Measurements from ENCODE around the gene UBE2C. TPM values are rescaled to one million over a fixed set of nuclear protein-coding genes. Genes with fewer than 3 reads are reported as not detected.

UBE2C gene
- total RNA-seq, 1 experiment from 2014 or later: 249 TPM

GRCh38 chr20:45848969-45849582, 36.6 kb downstream of the UBE2C start:
- no peak for DNase-seq (ENCODE audit: low spot score)
- POLR2A ChIA-PET (ENCODE audit: low non-redundant PET): interaction anchor here (0.6 to 0.7 kb wide), 2 partner anchors 9 to 234 kb away, joined by 3 to 5 read pairs; no protein-coding TSS in a partner anchor
- no peaks in the 10 kb centered on the region for H3K27me3 ChIP-seq (replicated peaks; ENCODE audit: insufficient read depth, low read depth, low read length, poor library complexity)
- H3K4me3 ChIP-seq (ENCODE audit: low read depth, low read length, poor library complexity, severe bottlenecking): no peak overlapping the region
- no TSS peak for BruUV-seq (replicated peaks)
- peaks cover 7% of the 10 kb centered on the region for H3K36me3 ChIP-seq (ENCODE audit: insufficient read depth, low read length, poor library complexity, severe bottlenecking)
- H3K4me1 ChIP-seq (ENCODE audit: insufficient read depth, low read length, poor library complexity, severe bottlenecking): no peaks in the 10 kb centered on the region
- CTCF ChIA-PET: no interaction called here
- intact Hi-C loops (cut with micrococcal nuclease; ENCODE audit: unreplicated experiment): no loop called here
- H3K27ac ChIP-seq (ENCODE audit: low read depth, low read length, poor library complexity, severe bottlenecking): no peak overlapping the region
- no peak for TF ChIP-seq EZH2 (IDR thresholded peaks at IDR 0.05; ENCODE audit: borderline replicate concordance, low read depth, low read length, poor library complexity, severe bottlenecking)
- TF ChIP-seq, protein P1, sequence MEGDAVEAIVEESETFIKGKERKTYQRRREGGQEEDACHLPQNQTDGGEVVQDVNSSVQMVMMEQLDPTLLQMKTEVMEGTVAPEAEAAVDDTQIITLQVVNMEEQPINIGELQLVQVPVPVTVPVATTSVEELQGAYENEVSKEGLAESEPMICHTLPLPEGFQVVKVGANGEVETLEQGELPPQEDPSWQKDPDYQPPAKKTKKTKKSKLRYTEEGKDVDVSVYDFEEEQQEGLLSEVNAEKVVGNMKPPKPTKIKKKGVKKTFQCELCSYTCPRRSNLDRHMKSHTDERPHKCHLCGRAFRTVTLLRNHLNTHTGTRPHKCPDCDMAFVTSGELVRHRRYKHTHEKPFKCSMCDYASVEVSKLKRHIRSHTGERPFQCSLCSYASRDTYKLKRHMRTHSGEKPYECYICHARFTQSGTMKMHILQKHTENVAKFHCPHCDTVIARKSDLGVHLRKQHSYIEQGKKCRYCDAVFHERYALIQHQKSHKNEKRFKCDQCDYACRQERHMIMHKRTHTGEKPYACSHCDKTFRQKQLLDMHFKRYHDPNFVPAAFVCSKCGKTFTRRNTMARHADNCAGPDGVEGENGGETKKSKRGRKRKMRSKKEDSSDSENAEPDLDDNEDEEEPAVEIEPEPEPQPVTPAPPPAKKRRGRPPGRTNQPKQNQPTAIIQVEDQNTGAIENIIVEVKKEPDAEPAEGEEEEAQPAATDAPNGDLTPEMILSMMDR (conservative IDR thresholded peaks at IDR 0.05; ENCODE audit: low read depth, low read length): no peak
- H3K9me3 ChIP-seq (ENCODE audit: low read depth, low read length, poor library complexity, severe bottlenecking): no peaks in the 10 kb centered on the region

- CTCF ChIA-PET: no interaction called here
- POLR2A ChIA-PET (ENCODE audit: low non-redundant PET): no interaction called here
Observed at GRCh38 chr20:45850238-45850637, 37.8 kb downstream of the UBE2C start.

DNA sequence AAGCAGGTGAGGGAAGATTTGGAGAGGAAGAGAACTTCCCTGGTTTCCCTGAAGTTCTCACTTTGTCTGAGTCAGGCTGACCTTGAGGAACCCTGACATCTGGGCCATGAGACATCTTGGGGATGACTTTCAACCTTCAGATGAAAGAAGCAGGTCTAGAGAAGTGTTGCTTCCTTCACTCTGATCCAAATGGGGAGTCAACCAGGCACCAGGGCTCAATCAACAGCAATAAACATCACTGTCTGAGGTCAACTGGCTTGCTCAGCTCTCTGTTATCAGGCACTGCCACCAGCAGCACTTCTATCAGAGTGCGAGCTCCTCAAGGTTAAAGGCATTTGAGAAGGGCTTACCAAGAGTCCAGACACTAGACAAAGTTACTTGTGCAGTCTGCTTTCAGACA, 38.5 kb downstream of the UBE2C start:
- H3K4me1 ChIP-seq (ENCODE audit: insufficient read depth, low read length, poor library complexity, severe bottlenecking): peaks cover under 1% of the 10 kb centered on the region
- no TSS peak for BruUV-seq (replicated peaks)
- no peak overlapping the region for H3K27ac ChIP-seq (ENCODE audit: low read depth, low read length, poor library complexity, severe bottlenecking)
- H3K27me3 ChIP-seq (replicated peaks; ENCODE audit: insufficient read depth, low read depth, low read length, poor library complexity): no peaks in the 10 kb centered on the region
- intact Hi-C loops (cut with micrococcal nuclease; ENCODE audit: unreplicated experiment): no loop called here
- no peak for DNase-seq (ENCODE audit: low spot score)
- ChIA-PET POLR2A (ENCODE audit: low non-redundant PET) (no interaction called here), CTCF (no interaction called here)
- no peak for TF ChIP-seq EZH2 (IDR thresholded peaks at IDR 0.05; ENCODE audit: borderline replicate concordance, low read depth, low read length, poor library complexity, severe bottlenecking)
- TF ChIP-seq, protein P1 (conservative IDR thresholded peaks at IDR 0.05; ENCODE audit: low read depth, low read length): no peak
- no peaks in the 10 kb centered on the region for H3K9me3 ChIP-seq (ENCODE audit: low read depth, low read length, poor library complexity, severe bottlenecking)
- peaks cover 6% of the 10 kb centered on the region for H3K36me3 ChIP-seq (ENCODE audit: insufficient read depth, low read length, poor library complexity, severe bottlenecking)
- no peak overlapping the region for H3K4me3 ChIP-seq (ENCODE audit: low read depth, low read length, poor library complexity, severe bottlenecking)

More at GRCh38 chr20:45850238-45850637, 37.8 kb downstream of the UBE2C start:
- intact Hi-C loops (cut with micrococcal nuclease; ENCODE audit: unreplicated experiment): no loop called here
- Histone ChIP-seq H3K27ac (ENCODE audit: low read depth, low read length, poor library complexity, severe bottlenecking) (no peak overlapping the region), H3K9me3 (ENCODE audit: low read depth, low read length, poor library complexity, severe bottlenecking) (no peaks in the 10 kb centered on the region), H3K4me3 (ENCODE audit: low read depth, low read length, poor library complexity, severe bottlenecking) (no peak overlapping the region), H3K27me3 (replicated peaks; ENCODE audit: insufficient read depth, low read depth, low read length, poor library complexity) (no peaks in the 10 kb centered on the region), H3K4me1 (ENCODE audit: insufficient read depth, low read length, poor library complexity, severe bottlenecking) (no peaks in the 10 kb centered on the region), H3K36me3 (ENCODE audit: insufficient read depth, low read length, poor library complexity, severe bottlenecking) (peaks cover 6% of the 10 kb centered on the region)
- BruUV-seq (replicated peaks): no TSS peak
- DNase-seq (ENCODE audit: low spot score): no peak
- no peak for TF ChIP-seq EZH2 (IDR thresholded peaks at IDR 0.05; ENCODE audit: borderline replicate concordance, low read depth, low read length, poor library complexity, severe bottlenecking)

DNA sequence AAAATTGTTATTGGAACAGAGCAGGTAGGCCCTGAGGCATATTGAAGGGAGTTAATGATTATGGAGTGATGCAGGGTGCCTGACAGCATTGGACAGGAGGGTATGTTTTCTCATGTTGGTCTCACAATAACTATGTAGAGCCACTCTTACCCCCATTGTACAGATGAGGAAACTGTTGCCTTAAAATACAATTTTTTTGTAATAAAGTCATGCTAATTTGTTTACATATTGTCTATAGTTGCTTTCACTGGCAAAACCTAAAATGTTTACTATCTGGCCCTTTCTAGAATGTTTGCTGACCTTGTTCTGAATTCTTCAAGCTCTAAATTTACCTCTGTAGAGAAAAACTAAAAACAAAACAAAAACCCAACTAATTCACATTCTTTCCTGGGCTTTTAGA, 39.1 kb downstream of the UBE2C start:
- CTCF ChIA-PET: no interaction called here
- TF ChIP-seq, protein P1 (conservative IDR thresholded peaks at IDR 0.05; ENCODE audit: low read depth, low read length): no peak
- no peak for TF ChIP-seq EZH2 (IDR thresholded peaks at IDR 0.05; ENCODE audit: borderline replicate concordance, low read depth, low read length, poor library complexity, severe bottlenecking)
- no peak for DNase-seq (ENCODE audit: low spot score)
- no peaks in the 10 kb centered on the region for H3K27me3 ChIP-seq (replicated peaks; ENCODE audit: insufficient read depth, low read depth, low read length, poor library complexity)
- H3K27ac ChIP-seq (ENCODE audit: low read depth, low read length, poor library complexity, severe bottlenecking): no peak overlapping the region
- no peaks in the 10 kb centered on the region for H3K9me3 ChIP-seq (ENCODE audit: low read depth, low read length, poor library complexity, severe bottlenecking)
- POLR2A ChIA-PET (ENCODE audit: low non-redundant PET): no interaction called here
- peaks cover 6% of the 10 kb centered on the region for H3K36me3 ChIP-seq (ENCODE audit: insufficient read depth, low read length, poor library complexity, severe bottlenecking)
- H3K4me3 ChIP-seq (ENCODE audit: low read depth, low read length, poor library complexity, severe bottlenecking): no peak overlapping the region
- BruUV-seq (replicated peaks): no TSS peak
- H3K4me1 ChIP-seq (ENCODE audit: insufficient read depth, low read length, poor library complexity, severe bottlenecking): peaks cover 5% of the 10 kb centered on the region
- intact Hi-C loops (cut with micrococcal nuclease; ENCODE audit: unreplicated experiment): no loop called here

All from A673 (cell line).